ENCODE results near the gene TES.

Gene TES

DNA sequence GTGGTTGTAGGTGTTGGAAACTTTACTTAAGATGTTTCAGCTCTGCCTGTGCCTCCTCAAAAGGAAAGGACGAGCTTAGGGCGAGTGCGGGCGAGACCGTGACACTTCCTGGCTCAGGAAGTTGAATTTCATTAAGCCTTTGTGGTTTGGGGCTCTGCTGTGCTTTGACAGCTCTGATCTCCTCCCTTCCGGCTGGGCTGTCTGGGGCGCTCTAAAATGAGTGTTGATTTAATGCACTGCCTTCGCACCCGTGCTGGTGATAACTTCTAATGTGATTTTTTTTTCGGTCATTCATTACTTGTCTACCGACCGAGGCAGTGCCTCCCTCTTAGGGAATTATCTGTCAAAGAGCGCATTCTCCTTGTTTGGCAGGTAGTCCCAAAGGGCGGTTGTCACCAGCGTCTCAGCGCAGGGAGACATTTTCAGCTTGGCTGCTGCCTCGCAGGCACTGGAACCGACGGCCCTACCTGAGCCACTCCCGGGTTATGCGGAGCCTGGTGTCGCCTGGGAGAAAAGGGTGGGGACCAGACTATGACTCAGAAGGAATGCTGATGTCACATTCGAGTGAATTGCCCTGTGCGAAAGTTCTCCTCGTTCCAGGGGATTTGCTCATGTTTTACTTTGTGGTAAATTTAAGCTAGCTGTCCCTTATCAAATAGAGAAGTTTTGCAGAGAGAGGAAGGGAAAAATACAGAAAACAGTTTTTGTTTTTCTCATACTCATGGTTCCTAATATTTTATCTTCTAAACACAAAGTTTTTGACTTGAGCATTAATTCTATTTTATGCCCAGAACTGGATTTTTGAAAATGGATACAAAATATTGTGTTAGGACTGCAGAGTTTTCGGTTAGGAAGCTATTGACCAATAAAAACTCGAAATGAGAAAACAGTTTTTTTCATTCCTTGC is 920 bp downstream of the TES start:
- peak; percentile 42 for DNase-seq (ENCODE audit: low read depth)
- H3K4me3 ChIP-seq (ENCODE audit: control insufficient read depth, low read depth, low read length) = peak overlapping the region; percentile 54
- TF ChIP-seq, protein P1, sequence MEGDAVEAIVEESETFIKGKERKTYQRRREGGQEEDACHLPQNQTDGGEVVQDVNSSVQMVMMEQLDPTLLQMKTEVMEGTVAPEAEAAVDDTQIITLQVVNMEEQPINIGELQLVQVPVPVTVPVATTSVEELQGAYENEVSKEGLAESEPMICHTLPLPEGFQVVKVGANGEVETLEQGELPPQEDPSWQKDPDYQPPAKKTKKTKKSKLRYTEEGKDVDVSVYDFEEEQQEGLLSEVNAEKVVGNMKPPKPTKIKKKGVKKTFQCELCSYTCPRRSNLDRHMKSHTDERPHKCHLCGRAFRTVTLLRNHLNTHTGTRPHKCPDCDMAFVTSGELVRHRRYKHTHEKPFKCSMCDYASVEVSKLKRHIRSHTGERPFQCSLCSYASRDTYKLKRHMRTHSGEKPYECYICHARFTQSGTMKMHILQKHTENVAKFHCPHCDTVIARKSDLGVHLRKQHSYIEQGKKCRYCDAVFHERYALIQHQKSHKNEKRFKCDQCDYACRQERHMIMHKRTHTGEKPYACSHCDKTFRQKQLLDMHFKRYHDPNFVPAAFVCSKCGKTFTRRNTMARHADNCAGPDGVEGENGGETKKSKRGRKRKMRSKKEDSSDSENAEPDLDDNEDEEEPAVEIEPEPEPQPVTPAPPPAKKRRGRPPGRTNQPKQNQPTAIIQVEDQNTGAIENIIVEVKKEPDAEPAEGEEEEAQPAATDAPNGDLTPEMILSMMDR (IDR thresholded peaks at IDR 0.05; ENCODE audit: control insufficient read depth, insufficient read depth, low read depth, low read length, missing control alignments) = no peak

DNA sequence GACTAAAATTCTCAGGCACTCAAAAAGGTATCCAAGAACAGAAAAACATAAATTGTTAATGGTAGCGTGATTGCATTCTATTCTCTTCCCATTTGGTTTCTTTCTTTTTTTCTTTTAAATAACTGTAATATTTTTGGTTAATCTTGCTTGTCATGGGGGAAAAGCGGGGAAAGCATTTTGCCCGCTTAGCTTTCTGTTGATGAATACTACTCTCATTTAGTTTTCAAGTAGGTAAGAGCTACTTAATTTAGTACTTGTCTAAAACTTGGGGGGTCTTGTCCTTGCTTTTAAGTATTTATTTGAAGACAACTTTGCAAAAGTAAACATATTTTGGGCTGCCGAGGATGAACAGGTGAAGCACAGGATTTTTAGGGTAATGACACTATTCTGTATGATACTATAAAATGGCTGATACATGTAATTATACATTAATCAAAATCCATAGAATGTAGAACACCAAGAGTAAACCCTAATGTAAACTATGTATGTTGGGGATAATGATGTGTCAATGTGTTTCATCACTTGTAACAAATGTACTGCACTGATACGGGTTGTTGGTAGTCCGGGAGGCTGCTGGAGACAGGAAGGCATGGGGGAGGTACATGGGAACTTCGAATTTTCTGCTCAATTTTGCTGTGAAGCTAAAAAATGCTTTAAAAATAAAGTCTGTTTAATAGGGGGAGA is 1.7 kb downstream of the TES start:
- TF ChIP-seq, protein P1 (IDR thresholded peaks at IDR 0.05; ENCODE audit: control insufficient read depth, insufficient read depth, low read depth, low read length, missing control alignments) = no peak
- H3K4me3 ChIP-seq (ENCODE audit: control insufficient read depth, low read depth, low read length) = no peak overlapping the region
- no peak for DNase-seq (ENCODE audit: low read depth)

DNA sequence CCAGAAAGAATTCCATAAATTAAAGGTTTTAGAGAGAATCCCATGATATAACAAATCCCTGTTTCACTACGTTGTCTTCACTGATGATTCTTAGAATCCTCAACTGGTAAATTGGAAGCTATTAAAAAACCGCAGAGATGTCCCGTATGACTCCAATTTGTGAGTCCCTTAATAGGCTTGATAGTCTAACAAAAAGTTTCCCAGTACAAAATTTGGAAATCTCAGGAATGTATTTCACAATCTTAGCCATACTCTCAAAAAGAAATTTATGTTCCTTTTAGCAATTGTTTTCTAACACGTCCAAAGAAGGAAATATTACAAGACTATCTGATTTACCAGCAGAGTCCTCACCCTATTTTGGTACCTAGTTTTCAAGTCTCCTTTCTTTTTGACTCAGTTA is 2.5 kb downstream of the TES start:
- TF ChIP-seq, protein P1 (IDR thresholded peaks at IDR 0.05; ENCODE audit: control insufficient read depth, insufficient read depth, low read depth, low read length, missing control alignments) = no peak
- H3K4me3 ChIP-seq (ENCODE audit: control insufficient read depth, low read depth, low read length) = no peak overlapping the region
- no peak for DNase-seq (ENCODE audit: low read depth)

DNA sequence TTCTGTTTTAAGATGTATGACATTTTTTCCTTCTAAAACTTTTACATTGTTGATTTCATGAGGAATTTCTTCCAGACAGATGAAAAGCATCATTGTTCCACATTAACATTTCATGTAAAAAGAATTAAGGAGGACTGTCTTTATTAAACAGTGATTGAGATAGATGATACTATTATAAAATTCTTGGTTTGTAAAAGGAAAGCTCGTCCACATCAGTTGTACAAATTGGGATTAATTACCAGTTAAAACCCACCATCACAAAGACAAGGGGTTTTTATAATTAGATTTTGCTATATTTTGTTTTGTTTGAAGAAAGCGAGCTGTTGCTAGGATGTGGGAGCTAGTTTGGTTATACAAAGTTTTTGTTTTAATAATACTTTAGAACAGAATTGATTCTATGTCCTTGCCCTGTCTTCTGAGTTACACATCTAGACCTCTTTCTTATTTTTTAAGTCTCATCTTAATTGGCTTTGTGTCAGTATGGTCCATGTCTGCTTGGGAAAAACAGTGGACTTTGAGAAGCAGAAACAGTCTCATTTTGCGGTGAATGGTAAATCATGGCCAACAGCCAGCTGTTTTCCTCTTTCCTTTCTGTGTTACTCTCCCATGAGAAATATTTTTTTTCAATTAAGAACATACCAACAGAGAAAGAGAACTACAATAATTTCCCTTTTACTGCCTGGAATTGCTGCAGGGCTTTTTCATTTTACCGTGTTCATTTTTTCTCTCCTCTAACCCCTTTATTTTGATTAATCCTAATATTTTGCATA is 3.2 kb downstream of the TES start:
- TF ChIP-seq, protein P1 (IDR thresholded peaks at IDR 0.05; ENCODE audit: control insufficient read depth, insufficient read depth, low read depth, low read length, missing control alignments) = no peak
- DNase-seq (ENCODE audit: low read depth) = no peak
- H3K4me3 ChIP-seq (ENCODE audit: control insufficient read depth, low read depth, low read length) = no peak overlapping the region

DNA sequence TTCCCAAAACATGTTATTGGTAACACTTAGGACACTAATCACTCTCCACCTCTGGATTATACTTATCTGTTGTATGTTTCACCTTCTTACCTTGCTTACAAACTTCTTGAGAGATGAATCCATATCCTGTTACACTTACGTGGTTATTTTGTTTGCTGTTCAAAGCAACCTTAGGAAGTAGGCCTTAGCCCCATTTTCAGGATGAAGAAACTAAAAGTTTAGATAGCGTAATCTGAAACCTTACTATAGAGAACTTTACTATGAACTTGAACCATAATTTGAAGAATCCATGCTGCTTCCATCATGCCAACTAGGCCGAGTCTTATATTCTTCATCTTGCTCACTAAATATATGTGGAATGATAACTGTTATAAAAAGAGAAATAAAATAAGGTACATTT is 4.6 kb downstream of the TES start:
- TF ChIP-seq, protein P1 (IDR thresholded peaks at IDR 0.05; ENCODE audit: control insufficient read depth, insufficient read depth, low read depth, low read length, missing control alignments) = no peak
- H3K4me3 ChIP-seq (ENCODE audit: control insufficient read depth, low read depth, low read length) = no peak overlapping the region
- DNase-seq (ENCODE audit: low read depth) = no peak

DNA sequence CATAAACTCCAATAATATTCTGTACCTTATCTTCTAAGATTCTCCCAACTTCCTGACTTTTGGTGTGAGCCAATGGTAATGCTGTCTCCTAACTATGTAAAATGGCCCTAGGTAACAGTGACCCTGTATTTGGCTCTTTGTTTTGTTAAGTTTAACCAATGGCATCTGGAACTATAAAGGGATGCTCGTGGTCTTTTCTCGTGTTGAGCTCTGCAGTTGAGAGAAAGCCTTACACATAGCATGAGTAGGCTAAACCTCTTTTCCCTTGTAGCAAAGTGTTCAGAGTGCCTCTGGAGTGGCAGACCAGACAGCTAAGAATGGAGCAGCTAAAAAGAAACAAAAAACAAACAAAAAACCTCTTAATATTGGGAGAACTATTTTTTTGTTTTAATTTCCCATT is 5.2 kb downstream of the TES start:
- H3K4me3 ChIP-seq (ENCODE audit: control insufficient read depth, low read depth, low read length) = no peak overlapping the region
- TF ChIP-seq, protein P1 (IDR thresholded peaks at IDR 0.05; ENCODE audit: control insufficient read depth, insufficient read depth, low read depth, low read length, missing control alignments) = no peak

More for the DNA sequence above, 5.2 kb downstream of the TES start:
- DNase-seq (ENCODE audit: low read depth) = no peak
